ENCODE data around the gene PRPF6.
"Not testable (repeated sequence)": the region's sequence is repeated elsewhere in the genome, so short reads cannot be mapped to it uniquely, and the experiment has no call there.

- TF ChIP-seq EZH2 (IDR thresholded peaks at IDR 0.05; ENCODE audit: insufficient read depth, poor library complexity, severe bottlenecking); EZH2phosphoT487 (IDR thresholded peaks at IDR 0.05; ENCODE audit: insufficient read depth, low read depth): not testable (repeated sequence)
Observed at GRCh38 chr20:63976511-63976910, 4.4 kb upstream of the PRPF6 start.
